HT1080 (cell line): ENCODE measurements around the gene COMMD1. TPM values are rescaled to one million over a fixed set of nuclear protein-coding genes. Genes with fewer than 3 reads are reported as not detected.
"Not testable (repeated sequence)": the region's sequence is repeated elsewhere in the genome, so short reads cannot be mapped to it uniquely, and the experiment has no call there.

Source experiments
- DNase-seq: peaks from one replicate; pipeline ENCODE4 v3.0.0-alpha.2; 2015; ENCODE audit warnings: low read depth
- polyA plus RNA-seq, 2 experiments: library from polyadenylated mRNA; depleted of rRNA; stranded (reverse); fragments of >200 nt; gene quantifications; 2 replicates each; pipeline ENCODE4 v1.2.3, GENCODE V29; 2015
- total RNA-seq: library from RNA; depleted of rRNA; stranded (reverse); fragments of >200 nt; shearing (Covaris generic); gene quantifications from 2 replicates; pipeline ENCODE4 v1.2.3, GENCODE V29; 2014; rRNA removed

Gene COMMD1
- total RNA-seq: 20.1 and 20.9 TPM in 2 replicates
- 19.4 and 30.2 TPM in 2 replicates for polyA plus RNA-seq (2015; cell fraction: cytosol; rRNA removed)
- 13.5 and 17.4 TPM in 2 replicates for polyA plus RNA-seq (2015; cell fraction: nucleus; rRNA removed)

DNA sequence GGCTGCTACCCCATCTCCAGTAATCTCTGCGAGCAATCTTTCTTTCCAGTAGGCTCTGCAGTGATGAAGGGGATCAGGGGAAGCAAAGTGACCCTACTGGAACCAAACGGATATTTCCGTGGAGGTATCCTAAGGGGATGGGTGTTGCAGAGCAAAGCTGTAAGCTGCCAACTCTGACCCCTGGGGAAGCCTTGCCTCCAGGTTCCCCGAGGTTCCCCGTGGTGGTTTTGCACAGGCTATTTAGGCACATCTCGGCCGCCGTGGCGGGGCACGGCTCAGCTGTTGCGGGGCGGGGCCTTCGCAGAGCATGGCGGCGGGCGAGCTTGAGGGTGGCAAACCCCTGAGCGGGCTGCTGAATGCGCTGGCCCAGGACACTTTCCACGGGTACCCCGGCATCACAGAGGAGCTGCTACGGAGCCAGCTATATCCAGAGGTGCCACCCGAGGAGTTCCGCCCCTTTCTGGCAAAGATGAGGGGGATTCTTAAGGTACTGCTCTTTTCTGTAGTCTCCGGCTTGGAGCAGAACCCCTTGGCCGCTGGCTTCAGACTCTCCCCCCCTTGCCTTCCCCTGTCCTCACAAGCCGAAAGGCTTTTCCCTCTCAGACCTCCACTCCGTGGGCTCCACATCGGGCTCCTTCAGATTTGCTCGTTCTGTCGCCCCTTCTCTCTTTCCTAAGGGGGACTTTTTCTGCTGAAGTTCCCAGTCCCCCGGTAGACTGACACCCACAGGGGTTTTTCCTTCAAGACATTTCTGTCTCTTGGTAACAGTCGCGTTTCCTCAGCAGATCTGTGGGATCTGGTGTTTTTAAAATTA, at the start of gene COMMD1:
Gene COMMD1, plus strand, starts transcription at position 303 of the 814 bp plus-strand sequence. Its CDS starts 5 bp downstream, at position 308.
- DNase-seq: peak; percentile 71

DNA sequence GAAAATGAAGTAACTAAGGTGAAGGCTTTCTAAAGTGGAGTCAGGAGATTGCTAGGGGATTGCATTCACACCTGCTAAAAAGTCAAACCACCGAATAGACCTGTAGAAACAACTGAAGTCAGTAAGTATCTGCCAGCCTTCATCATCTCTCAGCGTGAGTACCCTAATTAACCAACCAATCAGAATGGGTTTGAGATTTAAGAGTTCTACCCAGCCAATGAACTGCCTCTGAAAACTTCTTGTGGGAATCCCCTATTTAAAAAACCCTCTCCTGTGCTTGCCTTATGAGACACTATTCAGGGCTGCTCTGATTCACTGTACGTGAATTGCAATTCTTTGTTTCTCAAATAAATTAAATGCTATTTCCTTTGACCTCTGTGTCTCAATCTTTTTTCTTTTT, 48.2 kb upstream of the COMMD1 start:
- no peak for DNase-seq

DNA sequence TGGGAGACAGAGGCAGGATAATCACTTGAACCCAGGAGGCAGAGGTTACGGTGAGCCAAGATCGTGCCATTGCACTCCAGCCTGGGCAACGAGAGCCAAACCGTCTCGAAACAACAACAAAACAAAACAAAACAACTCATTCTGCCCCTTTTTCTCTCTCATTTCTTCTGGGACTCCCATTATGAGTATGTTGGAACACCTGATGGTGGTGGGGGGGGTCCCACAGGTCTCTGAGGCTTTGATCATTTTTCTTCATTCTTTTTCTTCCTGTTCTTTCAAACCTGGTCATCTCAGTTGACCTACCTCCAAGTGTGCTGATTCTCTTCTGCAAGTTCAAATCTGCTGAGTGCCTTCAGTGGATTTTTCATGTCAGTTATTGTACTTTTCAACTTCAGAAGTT, 43.4 kb upstream of the COMMD1 start:
- DNase-seq: no peak

- DNase-seq: not testable (repeated sequence)
Observed at GRCh38 chr2:61866482-61867089, 38.9 kb upstream of the COMMD1 start.

GRCh38 chr2:61876400-61876799, 29.1 kb upstream of the COMMD1 start:
- DNase-seq: no peak

DNA sequence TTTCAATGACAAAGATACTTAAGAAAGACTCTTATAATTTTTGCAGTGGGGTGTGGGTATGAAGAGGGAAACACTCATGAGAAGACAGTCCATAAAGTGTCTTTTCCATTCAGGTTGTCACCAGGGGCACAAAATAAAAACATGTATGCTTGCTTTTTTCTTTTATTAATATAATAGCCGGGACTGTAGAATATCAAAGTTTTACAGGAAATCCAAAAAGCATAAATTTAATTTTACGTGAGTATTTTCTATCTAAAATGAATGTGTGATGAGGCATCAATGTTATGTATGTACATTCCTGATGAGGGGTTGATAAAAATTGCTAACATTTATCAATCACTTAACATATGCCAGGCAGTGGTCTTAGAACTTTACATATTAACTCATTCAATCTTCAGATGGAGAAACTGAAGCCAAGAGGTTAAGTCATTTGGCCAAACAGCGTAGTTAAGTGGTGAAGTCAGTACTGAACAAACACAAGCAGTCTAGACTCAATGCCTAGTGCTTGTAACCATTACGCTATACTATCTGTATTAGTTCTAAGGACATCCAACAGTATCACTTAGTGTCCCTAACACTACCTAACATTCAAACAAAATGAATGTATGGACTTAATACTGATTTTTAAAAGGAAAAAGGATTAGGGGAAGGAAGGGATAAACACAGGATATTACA, 27.8 kb upstream of the COMMD1 start:
- no peak for DNase-seq

- no peak for DNase-seq
Observed at GRCh38 chr2:61878761-61879160, 26.7 kb upstream of the COMMD1 start.

- not testable (repeated sequence) for DNase-seq
Observed at GRCh38 chr2:61879351-61879750, 26.1 kb upstream of the COMMD1 start.

DNA sequence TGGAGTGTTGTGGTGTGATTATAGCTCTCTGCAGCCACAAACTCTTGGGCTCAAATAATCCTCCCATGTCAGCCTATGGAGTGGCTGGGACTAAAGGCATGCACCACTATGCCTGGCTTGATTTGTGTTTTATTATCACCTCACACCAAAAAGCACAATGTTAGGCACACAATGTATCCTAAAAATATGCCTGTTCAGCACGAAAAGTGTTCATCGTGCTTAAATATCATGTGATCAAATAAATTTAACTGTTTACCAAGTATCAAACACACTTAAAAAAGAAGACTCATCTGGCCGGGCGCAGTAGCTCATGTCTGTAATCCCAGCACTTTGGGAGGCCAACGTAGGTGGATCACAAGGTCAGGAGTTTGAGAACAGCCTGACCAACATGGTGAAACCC, 22.6 kb upstream of the COMMD1 start:
- no peak for DNase-seq

GRCh38 chr2:61885896-61886603, 19.4 kb upstream of the COMMD1 start:
- no peak for DNase-seq

GRCh38 chr2:61887717-61888266, 17.7 kb upstream of the COMMD1 start:
- peak; percentile 23 for DNase-seq

DNA sequence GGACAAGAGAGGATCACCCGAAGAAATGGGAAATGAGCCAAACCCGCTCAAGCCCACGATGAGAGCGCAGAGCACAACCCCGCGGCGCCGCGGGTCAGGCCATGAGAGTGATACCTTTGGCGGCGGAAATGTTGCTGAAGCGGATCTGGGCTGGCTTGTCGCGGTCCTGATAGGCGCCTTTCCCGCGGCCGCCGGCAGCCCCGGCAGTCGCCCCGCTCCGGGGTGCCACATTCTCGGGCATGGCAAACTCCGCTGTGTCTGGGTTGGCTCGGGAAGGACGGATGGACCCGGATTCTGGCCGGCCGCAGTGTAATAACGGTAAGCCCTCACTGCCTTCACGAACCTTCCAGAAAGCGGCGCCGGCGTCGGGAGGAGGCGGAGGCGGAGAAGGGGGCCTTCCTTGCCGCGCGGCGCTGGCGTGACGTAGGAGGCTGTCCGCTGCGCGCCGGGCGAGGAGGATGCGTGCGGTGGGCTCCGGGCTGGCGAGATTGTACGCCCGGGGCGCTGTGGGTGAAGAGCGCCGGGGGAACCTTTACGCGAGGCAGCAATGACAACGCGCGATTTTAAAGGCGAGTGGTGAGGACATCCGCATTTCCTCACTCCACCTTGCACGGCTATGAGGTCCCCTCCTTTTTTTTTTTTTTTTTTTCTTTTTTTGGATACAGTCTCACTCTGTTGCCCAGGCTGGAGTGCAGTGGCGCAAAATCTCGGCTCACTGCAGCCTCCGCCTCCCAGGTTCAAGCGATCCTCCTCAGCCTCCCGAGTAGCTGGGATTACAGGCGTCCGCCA, 17.0 kb upstream of the COMMD1 start, which contains the start of gene CCT4:
Gene CCT4, minus strand, starts transcription at position 390 of the 789 bp plus-strand sequence. Its CDS starts 149 bp downstream, at position 241.
- peak; percentile 89 for DNase-seq

DNA sequence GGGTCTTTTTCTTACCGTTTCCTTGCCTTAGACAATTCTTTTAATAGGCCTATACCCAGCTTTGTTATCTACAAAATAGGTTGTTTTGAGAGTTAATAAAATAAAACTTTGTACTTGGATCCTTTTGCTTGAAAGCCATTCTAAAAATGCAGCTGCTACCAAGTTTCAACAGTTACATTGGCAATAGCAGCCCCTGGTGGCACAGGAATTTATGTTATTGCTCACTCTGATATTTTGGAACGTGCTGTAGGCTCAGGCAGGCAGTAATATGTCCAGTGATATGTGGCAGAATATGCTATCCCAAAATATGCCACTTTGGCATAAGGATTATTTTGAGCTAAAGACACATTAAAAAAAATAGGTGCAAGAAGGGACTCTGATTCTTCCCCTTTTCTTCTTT, 6.7 kb upstream of the COMMD1 start:
- DNase-seq: peak; percentile 27

- DNase-seq: no peak
Observed at GRCh38 chr2:61900281-61900680, 5.2 kb upstream of the COMMD1 start.

DNA sequence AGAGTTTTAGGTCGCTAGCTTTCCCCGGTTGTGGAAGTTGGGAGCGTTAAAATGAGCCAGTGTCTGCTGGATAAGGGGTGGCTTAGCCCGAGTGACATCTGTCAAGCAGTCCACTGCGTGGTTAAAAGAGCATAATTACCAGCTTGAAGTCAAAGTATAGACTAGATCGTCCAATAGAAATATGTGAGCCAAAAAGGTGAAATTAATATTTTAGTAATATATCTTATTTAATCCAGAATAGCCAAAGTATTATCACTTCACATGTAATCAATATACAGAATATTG, 654 bp downstream of the COMMD1 start:
- no peak for DNase-seq

GRCh38 chr2:61909116-61909515, 3.6 kb downstream of the COMMD1 start:
- no peak for DNase-seq

GRCh38 chr2:61910603-61911002, 5.1 kb downstream of the COMMD1 start:
- DNase-seq: no peak

GRCh38 chr2:61911510-61911909, 6.0 kb downstream of the COMMD1 start:
- no peak for DNase-seq

DNA sequence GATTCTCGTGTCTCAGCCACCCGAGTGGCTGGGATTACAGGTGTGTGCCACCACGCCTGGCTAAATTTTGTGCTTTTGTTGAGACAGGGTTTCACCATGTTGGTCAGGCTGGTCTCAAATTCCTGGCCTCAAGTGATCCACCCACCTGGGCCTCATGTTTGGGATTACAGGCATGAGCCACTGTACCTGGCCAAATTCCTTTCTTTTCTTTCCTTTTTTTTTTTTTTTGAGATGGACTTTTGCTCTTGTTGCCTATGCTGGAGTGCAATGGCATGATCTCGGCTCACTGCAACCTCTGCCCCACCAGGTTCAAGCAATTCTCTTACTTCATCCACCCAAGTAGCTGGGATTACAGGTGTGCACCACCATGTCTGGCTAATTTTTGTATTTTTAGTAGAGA, 9.3 kb downstream of the COMMD1 start:
- not testable (repeated sequence) for DNase-seq

DNA sequence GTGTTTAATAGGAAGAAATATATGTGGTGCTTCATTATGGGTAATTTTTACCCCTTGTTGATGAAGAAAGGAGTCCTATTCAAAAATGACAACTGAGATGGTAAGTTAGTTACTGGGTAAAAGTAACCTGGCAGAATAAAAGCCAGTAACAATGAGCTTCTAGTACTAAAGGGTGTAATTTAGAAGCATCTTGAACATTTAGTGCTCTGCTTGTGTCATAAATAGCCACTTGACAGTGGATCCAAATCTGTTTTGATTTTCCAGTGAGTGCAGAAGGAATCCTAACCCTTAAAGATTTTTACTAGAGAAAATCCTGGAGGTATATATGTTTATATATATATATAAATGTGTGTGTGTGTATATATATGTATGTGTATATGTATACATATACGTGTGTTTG, 15.1 kb downstream of the COMMD1 start:
- DNase-seq: no peak
